ENCODE measurements around the gene FLVCR1.

The FLVCR1 gene

GRCh38 chr1:212941452-212941851, 83.4 kb downstream of the FLVCR1 start:
- H3K4me3 ChIP-seq (replicated peaks; ENCODE audit: low read depth, low read length): no peak overlapping the region
- DNase-seq (ENCODE audit: low read depth): no peak
- TF ChIP-seq, protein P1, sequence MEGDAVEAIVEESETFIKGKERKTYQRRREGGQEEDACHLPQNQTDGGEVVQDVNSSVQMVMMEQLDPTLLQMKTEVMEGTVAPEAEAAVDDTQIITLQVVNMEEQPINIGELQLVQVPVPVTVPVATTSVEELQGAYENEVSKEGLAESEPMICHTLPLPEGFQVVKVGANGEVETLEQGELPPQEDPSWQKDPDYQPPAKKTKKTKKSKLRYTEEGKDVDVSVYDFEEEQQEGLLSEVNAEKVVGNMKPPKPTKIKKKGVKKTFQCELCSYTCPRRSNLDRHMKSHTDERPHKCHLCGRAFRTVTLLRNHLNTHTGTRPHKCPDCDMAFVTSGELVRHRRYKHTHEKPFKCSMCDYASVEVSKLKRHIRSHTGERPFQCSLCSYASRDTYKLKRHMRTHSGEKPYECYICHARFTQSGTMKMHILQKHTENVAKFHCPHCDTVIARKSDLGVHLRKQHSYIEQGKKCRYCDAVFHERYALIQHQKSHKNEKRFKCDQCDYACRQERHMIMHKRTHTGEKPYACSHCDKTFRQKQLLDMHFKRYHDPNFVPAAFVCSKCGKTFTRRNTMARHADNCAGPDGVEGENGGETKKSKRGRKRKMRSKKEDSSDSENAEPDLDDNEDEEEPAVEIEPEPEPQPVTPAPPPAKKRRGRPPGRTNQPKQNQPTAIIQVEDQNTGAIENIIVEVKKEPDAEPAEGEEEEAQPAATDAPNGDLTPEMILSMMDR (IDR thresholded peaks at IDR 0.05; ENCODE audit: low read length, missing control alignments): no peak

DNA sequence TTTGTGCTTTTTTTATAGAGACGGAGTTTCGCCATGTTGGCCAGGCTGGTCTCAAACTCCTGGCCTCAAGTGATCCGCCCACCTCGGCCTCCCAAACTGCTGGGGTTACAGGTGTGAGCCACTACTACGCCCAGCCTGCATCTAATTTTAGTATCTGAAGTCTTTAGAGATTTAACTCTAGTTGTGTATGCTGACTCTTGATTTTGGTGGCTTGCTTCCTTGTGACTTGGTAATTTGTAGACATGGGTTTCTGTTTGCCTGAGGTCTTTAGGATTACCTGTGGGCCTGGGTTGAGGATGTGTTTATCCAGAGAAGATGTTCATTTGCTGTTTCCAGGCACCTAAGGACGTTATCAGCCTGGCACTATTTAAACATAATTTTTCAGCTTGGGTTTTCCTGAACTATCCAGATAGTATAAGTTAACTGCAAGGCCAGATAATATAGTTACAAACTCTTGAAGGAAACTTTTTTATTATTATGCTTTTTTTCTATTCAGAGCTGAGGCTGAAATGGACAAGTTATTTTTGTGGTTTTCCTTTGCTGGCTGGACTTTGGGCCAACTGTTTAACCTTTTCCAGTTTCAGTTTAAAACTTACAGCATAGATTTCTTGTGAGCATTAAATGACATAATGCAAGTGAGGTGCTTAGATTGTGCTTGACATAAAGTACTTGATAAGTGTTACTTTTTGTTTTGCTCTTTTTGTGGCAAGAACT, 84.8 kb downstream of the FLVCR1 start:
- H3K4me3 ChIP-seq (replicated peaks; ENCODE audit: low read depth, low read length): no peak overlapping the region
- no peak for DNase-seq (ENCODE audit: low read depth)
- TF ChIP-seq, protein P1 (IDR thresholded peaks at IDR 0.05; ENCODE audit: low read length, missing control alignments): no peak

- TF ChIP-seq, protein P1 (IDR thresholded peaks at IDR 0.05; ENCODE audit: low read length, missing control alignments): no peak
- H3K4me3 ChIP-seq (replicated peaks; ENCODE audit: low read depth, low read length): no peak overlapping the region
- DNase-seq (ENCODE audit: low read depth): no peak
Observed at GRCh38 chr1:212943393-212943710, 85.3 kb downstream of the FLVCR1 start.

- TF ChIP-seq, protein P1 (IDR thresholded peaks at IDR 0.05; ENCODE audit: low read length, missing control alignments): no peak
- H3K4me3 ChIP-seq (replicated peaks; ENCODE audit: low read depth, low read length): no peak overlapping the region
- DNase-seq (ENCODE audit: low read depth): no peak
Observed at GRCh38 chr1:212944229-212944901, 86.3 kb downstream of the FLVCR1 start.

GRCh38 chr1:212945056-212945455, 87.0 kb downstream of the FLVCR1 start:
- TF ChIP-seq, protein P1 (IDR thresholded peaks at IDR 0.05; ENCODE audit: low read length, missing control alignments): no peak

DNA sequence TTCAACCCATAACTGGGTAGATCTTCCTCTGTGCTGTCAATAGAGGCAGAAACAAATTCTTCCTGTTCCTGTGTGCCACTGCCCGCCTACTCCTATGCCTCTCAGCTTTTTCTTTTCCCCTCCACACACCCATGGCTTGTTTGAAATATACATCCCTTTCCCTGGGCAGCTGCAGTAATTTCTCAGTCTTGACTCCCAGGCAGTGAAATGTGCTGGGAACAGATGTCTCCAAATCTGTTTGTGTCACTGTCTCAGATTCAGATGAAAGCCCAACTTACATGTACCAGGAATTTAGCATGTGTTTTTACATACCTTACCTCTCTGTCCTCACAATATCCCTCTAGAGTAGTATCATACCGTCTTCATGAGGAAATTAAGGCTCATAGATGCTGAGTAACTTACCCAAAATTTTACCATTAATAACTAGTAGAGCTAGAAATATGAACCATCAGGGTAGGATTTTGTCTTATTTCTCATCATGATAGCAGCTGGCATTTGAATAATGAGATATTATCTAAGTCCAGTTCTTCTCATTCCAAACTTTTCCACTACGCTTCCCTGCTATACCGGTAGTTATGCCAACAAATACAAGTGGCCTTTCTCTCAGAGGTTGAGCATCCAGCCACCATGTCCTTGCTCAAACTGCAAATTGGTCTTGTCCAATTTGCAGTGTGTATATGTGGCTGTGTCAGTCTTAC, 87.5 kb downstream of the FLVCR1 start:
- TF ChIP-seq, protein P1 (IDR thresholded peaks at IDR 0.05; ENCODE audit: low read length, missing control alignments): no peak
- no peak overlapping the region for H3K4me3 ChIP-seq (replicated peaks; ENCODE audit: low read depth, low read length)
- no peak for DNase-seq (ENCODE audit: low read depth)

More at GRCh38 chr1:212945056-212945455, 87.0 kb downstream of the FLVCR1 start:
- no peak overlapping the region for H3K4me3 ChIP-seq (replicated peaks; ENCODE audit: low read depth, low read length)
- DNase-seq (ENCODE audit: low read depth): no peak
